Eye (tissue), 1 donor: ENCODE data around the gene SPINK1.
"Not testable (repeated sequence)": the region's sequence is repeated elsewhere in the genome, so short reads cannot be mapped to it uniquely, and the experiment has no call there.

Experiments used
- DNase-seq: peaks from one replicate; pipeline ENCODE4 v3.0.0-alpha.2; 2015

SPINK1 gene

GRCh38 chr5:147831465-147831864, at the start of gene SPINK1:
Gene SPINK1, minus strand, starts transcription at chr5:147831671. Its CDS starts 94 bp downstream, at chr5:147831577.
- DNase-seq, result no peak

- no peak for DNase-seq
Measured at GRCh38 chr5:147880487-147880886, 49.0 kb upstream of the SPINK1 start.

DNA sequence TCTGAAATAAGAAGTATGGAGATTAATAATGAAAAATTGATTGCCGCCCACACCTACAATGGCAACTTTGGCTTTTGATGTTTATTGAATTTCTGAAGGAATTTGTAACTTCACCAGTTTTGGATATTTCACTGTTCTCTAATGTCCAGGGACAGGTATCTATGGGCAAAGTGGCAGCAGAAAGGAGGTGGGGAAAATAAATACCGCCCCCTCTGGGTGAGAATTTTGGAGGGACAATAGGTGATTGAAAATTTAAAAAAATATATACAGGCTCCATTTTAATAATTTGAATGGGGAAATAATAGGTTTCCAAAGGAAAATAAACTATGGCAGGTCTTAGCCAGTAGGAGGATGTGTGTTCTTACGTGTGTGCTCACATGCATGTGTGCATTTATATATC, 48.3 kb upstream of the SPINK1 start:
- DNase-seq, result no peak

DNA sequence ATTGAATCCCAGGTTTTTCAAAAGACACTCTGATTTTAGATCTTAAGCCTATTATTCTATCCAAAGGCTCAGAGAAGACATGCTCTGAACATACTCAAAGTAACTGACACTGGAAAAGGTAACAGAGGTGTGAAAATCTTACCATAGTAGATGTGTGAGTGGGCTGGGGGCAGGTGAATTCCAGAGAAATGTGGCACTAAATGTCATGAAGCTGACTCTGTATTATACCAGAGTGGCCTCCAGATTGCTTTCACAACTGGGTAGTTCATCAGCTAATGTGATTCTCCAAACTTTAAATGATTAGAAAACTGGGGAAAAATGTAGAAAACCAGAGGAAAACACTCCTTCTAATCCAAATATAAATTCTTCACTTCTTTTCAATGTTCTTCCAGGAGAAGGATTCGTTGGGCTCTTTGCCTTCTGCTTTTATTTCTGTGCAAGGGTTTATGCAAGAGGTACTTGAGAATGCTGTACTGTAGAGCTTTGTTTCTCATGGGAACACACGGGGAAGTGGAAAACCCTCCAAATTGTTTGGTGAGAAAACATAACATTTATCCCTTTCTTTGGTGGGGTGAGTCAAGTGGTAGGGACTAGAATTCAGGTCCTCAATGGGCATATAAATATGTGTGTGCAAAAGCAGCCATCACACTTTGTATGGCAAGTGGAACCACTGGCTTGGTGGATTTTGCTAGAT, 46.7 kb upstream of the SPINK1 start, which contains the start of gene SCGB3A2:
SCGB3A2 (plus strand) TSS at position 646 of the 694 bp plus-strand sequence. CDS start 93 bp downstream, outside the sequence.
- DNase-seq, result no peak

GRCh38 chr5:147876626-147877025, 45.2 kb upstream of the SPINK1 start:
- DNase-seq, result no peak

DNA sequence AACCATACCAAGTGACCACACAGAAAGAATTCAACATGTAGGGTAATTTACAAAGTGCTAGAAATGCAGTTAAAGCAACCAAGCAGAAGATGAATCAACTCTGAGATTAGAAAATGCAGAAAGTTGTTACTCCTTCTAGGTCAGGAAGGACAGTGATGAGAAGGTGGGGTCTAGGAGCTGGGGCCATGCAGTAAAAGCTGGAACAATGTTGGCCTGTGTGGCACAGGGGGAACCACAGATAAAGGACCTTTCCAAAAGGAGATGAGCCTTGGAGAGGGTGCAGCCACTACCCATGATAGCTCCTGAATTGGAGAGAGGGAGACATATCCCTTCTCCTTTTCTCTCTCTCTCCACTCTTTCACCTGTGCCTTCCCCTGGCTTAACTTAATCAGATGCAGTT, 44.7 kb upstream of the SPINK1 start:
- DNase-seq, result no peak

GRCh38 chr5:147874910-147875367, 43.5 kb upstream of the SPINK1 start:
- DNase-seq, result no peak

- DNase-seq, result not testable (repeated sequence)
Measured at GRCh38 chr5:147874118-147874875, 42.8 kb upstream of the SPINK1 start.

GRCh38 chr5:147872744-147873435, 41.4 kb upstream of the SPINK1 start:
- DNase-seq, result not testable (repeated sequence)

DNA sequence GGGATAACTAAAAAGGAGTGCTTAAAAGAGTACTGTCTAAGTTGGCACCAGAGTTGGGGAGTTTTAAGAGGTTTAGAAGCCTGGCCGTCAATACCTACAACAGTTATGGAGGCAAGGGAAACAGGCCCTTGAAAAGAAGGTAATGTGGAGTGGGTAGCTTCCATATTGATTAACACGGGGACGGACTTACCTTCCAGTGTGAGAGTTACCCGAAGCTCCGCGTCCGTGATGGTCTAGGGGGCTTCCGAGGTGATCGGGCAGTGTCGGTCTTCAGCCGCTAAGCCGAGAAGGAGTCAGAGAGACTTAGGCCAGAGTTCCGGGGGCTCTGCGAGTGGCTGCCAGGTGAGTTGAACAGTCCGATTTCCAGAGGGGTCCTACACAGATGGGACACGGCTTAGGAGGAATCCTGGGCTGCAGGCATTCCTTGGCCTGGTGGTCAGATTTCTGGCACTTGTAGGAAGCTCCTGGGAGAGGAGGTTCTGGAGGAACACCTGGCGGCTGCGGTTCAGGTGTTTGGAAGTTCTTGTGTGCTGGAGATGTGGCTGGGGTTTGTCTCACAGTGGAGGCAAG, 40.6 kb upstream of the SPINK1 start:
- DNase-seq, result not testable (repeated sequence)

- not testable (repeated sequence) for DNase-seq
Measured at GRCh38 chr5:147869892-147870291, 38.4 kb upstream of the SPINK1 start.

GRCh38 chr5:147869112-147869511, 37.6 kb upstream of the SPINK1 start:
- DNase-seq, result no peak

- no peak for DNase-seq
Measured at GRCh38 chr5:147863454-147864158, 32.1 kb upstream of the SPINK1 start.

DNA sequence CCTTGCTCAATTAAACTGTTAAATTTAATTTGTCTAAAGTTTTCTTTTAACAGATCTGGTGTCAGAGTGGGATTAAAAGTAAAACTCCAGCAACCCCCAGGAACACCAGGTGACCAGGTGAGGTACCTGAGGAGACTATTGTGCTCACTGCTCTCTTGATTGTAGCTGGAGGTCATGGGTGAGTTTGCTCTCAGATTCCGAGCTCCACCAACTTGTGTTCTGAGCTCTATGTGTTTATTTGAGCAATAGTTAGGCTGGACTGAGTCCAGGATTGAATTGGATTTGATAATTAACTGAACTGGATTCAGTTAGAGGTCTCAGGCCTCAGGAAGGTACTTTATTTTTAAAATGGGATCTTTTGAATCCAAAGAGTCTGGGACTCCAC, 29.2 kb upstream of the SPINK1 start:
- no peak for DNase-seq

GRCh38 chr5:147859962-147860640, 28.6 kb upstream of the SPINK1 start:
- no peak for DNase-seq

GRCh38 chr5:147858565-147858964, 27.1 kb upstream of the SPINK1 start:
- DNase-seq, result no peak

- DNase-seq, result peak; percentile 90
Measured at GRCh38 chr5:147857302-147858129, 26.0 kb upstream of the SPINK1 start.

GRCh38 chr5:147856801-147857200, 25.3 kb upstream of the SPINK1 start:
- DNase-seq, result no peak

GRCh38 chr5:147855774-147856069, 24.3 kb upstream of the SPINK1 start:
- no peak for DNase-seq

GRCh38 chr5:147854894-147855773, 23.7 kb upstream of the SPINK1 start:
- no peak for DNase-seq
